Right cardiac atrium (tissue), 5 donors: ENCODE results near the gene HEXIM1. TPM values are rescaled to one million over a fixed set of nuclear protein-coding genes. Genes with fewer than 3 reads are reported as not detected.
"Not testable (repeated sequence)": the region's sequence is repeated elsewhere in the genome, so short reads cannot be mapped to it uniquely, and the experiment has no call there.

Experiments used
- ATAC-seq, 2 donors: fragments of 200-7000 bp; cut with Tn5 transposase; one replicate each; pipeline versions ENCODE4 v1.8.0 to v1.9.1; 2020; ENCODE audit warnings: moderate library complexity in 2 of 2, mild to moderate bottlenecking in 1 of 2
- DNase-seq, 3 donors: peaks; one replicate each; pipeline ENCODE4 v3.0.0-alpha.2; 2020
- H3K27ac ChIP-seq: one replicate; pipeline ENCODE4 v1.5.1; 2013; ENCODE audit warnings: mild to moderate bottlenecking, low read length, control low read depth, moderate library complexity
- H3K27me3 ChIP-seq: one replicate; pipeline ENCODE4 v1.6.1; 2013; ENCODE audit not compliant: control insufficient read depth, insufficient read depth
- H3K4me1 ChIP-seq: one replicate; pipeline ENCODE4 v1.6.1; 2013; ENCODE audit warnings: low read length; ENCODE audit not compliant: control insufficient read depth, insufficient read depth
- H3K4me3 ChIP-seq: one replicate; pipeline ENCODE4 v1.5.1; 2013; ENCODE audit warnings: low read length, control low read depth
- H3K9me3 ChIP-seq: one replicate; pipeline ENCODE4 v1.6.1; 2013; ENCODE audit warnings: low read length; ENCODE audit not compliant: control insufficient read depth
- WGBS: extraction: QIAGEN DNeasy Blood & Tissue Kit; methylation state at CpG from one replicate; pipeline ENCODE4 v1.1.7; 2013; 5-methylcytosine and 5-hydroxymethylcytosine counted together
- intact Hi-C, 4 donors: fragments of 100-400 bp; cut with DNase I; formaldehyde crosslinking; loops; one replicate each; pipeline versions ENCODE4 v1.11.0 to v1.14.0; 2022 to 2023
- polyA plus RNA-seq: library from polyadenylated mRNA; stranded (reverse); fragments of 200-250 nt; gene quantifications from one replicate; pipeline ENCODE4 v1.2.3, GENCODE V29; 2013
- total RNA-seq, 4 donors: library from RNA; stranded (reverse); fragmentation: NEBNext Ultra II Directional; extraction: Animal tissue kit (Norgen Biotek cat#: 25700); gene quantifications; one replicate each; pipeline ENCODE4 v1.2.1, GENCODE V29; 2021
- donor health status: healthy with polysubstance abuse.
- donor health status: DM: no; HTN: yes; CAD: no.
- donor health status: DM: no; HTN: no; CAD: no.
- donor health status: DM: no; HTN: yes; CAD: no; lungs with severe emphysema.
- donor health status: DM: yes; HTN: yes; CAD: no.

The HEXIM1 gene
- total and polyA plus RNA-seq, 5 donors, result 21.2 to 42.6 (median 40.6) TPM

DNA sequence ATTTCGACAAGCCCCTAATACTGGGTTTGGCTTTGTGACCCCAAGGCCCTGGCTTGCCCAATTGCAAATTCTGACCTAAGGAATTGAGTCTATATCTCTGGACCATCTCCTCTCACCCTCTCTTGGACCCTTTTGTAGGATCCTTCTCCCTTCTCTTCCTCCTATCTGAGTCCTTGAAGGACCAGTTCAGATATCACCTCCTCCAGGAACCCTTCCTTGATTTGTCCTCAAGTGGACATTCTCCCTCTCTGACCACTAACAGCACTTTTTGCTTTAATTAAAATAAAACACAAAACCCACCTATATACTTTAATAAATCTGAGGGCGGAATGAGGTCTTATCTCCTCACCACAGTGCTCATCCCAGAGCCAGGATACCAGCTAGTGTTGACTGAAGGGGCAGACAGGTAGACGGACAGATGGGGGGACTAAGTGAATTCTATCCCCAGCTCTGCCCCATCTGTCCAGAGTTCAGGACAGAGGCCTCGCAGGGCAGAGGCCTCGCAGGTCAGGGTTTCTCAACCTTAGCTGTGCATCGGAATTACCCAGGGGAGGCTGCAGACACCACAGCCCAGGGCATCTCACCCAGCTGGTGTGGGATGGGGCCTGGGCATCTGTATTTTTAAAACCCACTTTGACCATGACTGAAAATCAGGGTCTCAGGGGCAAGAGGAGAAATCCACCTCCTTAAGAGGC, 25.1 kb upstream of the HEXIM1 start:
- peak in 1 of 3 donors; percentile 30 for DNase-seq
- peaks cover 5% of the 10 kb centered on the region for H3K4me1 ChIP-seq
- intact Hi-C loops, result loop anchor here in 2 of 4 donors (10.0 kb wide), 2 partner anchors 198 to 208 kb away; partner anchors contain the start of gene GFAP (in 1 of the 2)

GRCh38 chr17:45123930-45124796, 24.1 kb upstream of the HEXIM1 start:
- Histone ChIP-seq H3K27ac (no peak overlapping the region), H3K4me3 (no peak overlapping the region), H3K27me3 (no peaks in the 10 kb centered on the region), H3K9me3 (no peaks in the 10 kb centered on the region), H3K4me1 (peaks cover 8% of the 10 kb centered on the region)
- intact Hi-C loops, result loop anchor here in 2 of 4 donors (10.0 kb wide), 2 partner anchors 199 to 209 kb away; partner anchors contain the start of gene GFAP (in 1 of the 2)
- peak; percentile 38 to 78 for ATAC-seq
- DNase-seq, result peak; percentile 75 to 78 (median 77)
- 72% methylated on average over 15 of the region's 15 CpGs for WGBS

More for the DNA sequence above, 25.1 kb upstream of the HEXIM1 start:
- no peak overlapping the region for H3K4me3 ChIP-seq
- no peak for ATAC-seq
- WGBS, result 94% methylated on average over 6 of the region's 6 CpGs
- H3K27me3 ChIP-seq, result no peaks in the 10 kb centered on the region
- no peaks in the 10 kb centered on the region for H3K9me3 ChIP-seq
- no peak overlapping the region for H3K27ac ChIP-seq

GRCh38 chr17:45124797-45125122, 23.5 kb upstream of the HEXIM1 start:
- not testable (repeated sequence) for H3K9me3 ChIP-seq, H3K4me1 ChIP-seq, H3K27ac ChIP-seq, ATAC-seq, H3K4me3 ChIP-seq, H3K27me3 ChIP-seq
- DNase-seq, result peak in 1 of 3 donors; percentile 21
- intact Hi-C loops, result loop anchor here in 2 of 4 donors (10.0 kb wide), 2 partner anchors 200 to 210 kb away; partner anchors contain the start of gene GFAP (in 1 of the 2)
- 78% methylated on average over 5 of the region's 5 CpGs for WGBS

DNA sequence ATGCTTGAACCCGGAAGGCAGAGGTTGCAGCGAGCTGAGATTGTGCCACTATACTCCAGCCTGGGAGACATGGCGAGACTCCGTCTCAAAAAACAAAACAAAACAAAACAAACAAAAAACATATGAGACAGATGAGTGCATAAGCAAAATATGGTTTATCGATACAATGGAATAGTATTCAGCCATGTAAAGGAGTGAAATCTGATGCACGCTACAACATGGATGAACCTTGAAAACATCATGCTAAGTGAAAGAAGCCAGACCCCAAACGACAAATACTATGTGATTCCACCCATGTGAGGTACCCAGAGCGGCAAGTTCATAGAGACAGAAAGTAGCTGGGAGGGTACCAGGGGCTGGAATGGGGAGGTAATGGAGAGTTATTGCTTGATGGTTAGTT, 22.8 kb upstream of the HEXIM1 start:
- DNase-seq (no peak), ATAC-seq (no peak)
- H3K27me3 ChIP-seq, result no peaks in the 10 kb centered on the region
- H3K4me1 ChIP-seq, result peaks cover 8% of the 10 kb centered on the region
- intact Hi-C loops, result loop anchor here in 2 of 4 donors (10.0 kb wide), 2 partner anchors 201 to 211 kb away; partner anchors contain the start of gene GFAP (in 1 of the 2)
- H3K9me3 ChIP-seq, result no peaks in the 10 kb centered on the region
- no peak overlapping the region for H3K4me3 ChIP-seq
- H3K27ac ChIP-seq, result no peak overlapping the region
- WGBS, result 98% methylated on average over 8 of the region's 8 CpGs

GRCh38 chr17:45127207-45127547, 21.1 kb upstream of the HEXIM1 start:
- DNase-seq (peak in 2 of 3 donors; percentile 47 to 66), ATAC-seq (no peak)
- H3K4me3 ChIP-seq, result no peak overlapping the region
- H3K4me1 ChIP-seq, result peaks cover 8% of the 10 kb centered on the region
- no peaks in the 10 kb centered on the region for H3K9me3 ChIP-seq
- 64% methylated on average over 8 of the region's 8 CpGs for WGBS
- no peaks in the 10 kb centered on the region for H3K27me3 ChIP-seq
- H3K27ac ChIP-seq, result peak overlapping the region; percentile 78
- intact Hi-C loops, result loop anchor here in 2 of 4 donors (10.0 kb wide), 2 partner anchors 202 to 212 kb away; partner anchors contain the start of gene GFAP (in 1 of the 2)

GRCh38 chr17:45127548-45128300, 20.6 kb upstream of the HEXIM1 start:
- peaks cover 8% of the 10 kb centered on the region for H3K4me1 ChIP-seq
- WGBS, result 30% methylated on average over 20 of the region's 20 CpGs

GRCh38 chr17:45128331-45128730, 19.9 kb upstream of the HEXIM1 start:
- no peak for ATAC-seq
- peak in 2 of 3 donors; percentile 56 for DNase-seq

More at GRCh38 chr17:45127548-45128300, 20.6 kb upstream of the HEXIM1 start:
- Histone ChIP-seq H3K9me3 (no peaks in the 10 kb centered on the region), H3K27me3 (no peaks in the 10 kb centered on the region), H3K27ac (peak overlapping the region; percentile 78), H3K4me3 (no peak overlapping the region)
- intact Hi-C loops, result loop anchor here in 2 of 4 donors (10.0 kb wide), 2 partner anchors 203 to 213 kb away; partner anchors contain the start of gene GFAP (in 1 of the 2)
- ATAC-seq (peak; percentile 24 to 42), DNase-seq (peak; percentile 75 to 90 (median 88))

DNA sequence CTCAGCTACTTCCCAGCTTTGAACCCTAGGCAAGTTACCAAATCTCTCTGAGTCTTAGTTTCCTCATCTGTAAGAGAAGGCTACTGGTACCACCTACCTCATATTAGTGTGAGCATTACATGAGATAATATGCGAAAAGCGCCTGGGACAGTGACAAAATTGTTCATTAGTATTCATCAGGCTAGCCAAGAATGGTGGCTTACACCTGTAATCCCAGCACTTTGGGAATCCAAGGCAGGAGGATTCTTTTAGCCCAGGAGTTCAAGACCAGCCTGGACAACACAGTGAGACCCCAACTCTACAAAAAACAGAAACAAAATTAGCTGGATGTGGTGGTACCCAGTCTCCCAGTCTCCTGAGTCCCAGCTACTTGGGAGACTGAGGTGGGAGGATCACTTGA, 19.3 kb upstream of the HEXIM1 start:
- DNase-seq, result no peak
- H3K27ac ChIP-seq, result peak overlapping the region; percentile 50
- H3K9me3 ChIP-seq, result no peaks in the 10 kb centered on the region
- intact Hi-C loops, result loop anchor here in 2 of 4 donors (10.0 kb wide), 2 partner anchors 204 to 214 kb away; partner anchors contain the start of gene GFAP (in 1 of the 2)
- ATAC-seq, result no peak
- no peaks in the 10 kb centered on the region for H3K27me3 ChIP-seq
- H3K4me3 ChIP-seq, result no peak overlapping the region
- H3K4me1 ChIP-seq, result peaks cover 8% of the 10 kb centered on the region
- WGBS, result 98% methylated on average over 2 of the region's 2 CpGs

More at GRCh38 chr17:45128331-45128730, 19.9 kb upstream of the HEXIM1 start:
- H3K27me3 ChIP-seq, result no peaks in the 10 kb centered on the region
- H3K9me3 ChIP-seq, result no peaks in the 10 kb centered on the region
- no peak overlapping the region for H3K4me3 ChIP-seq
- H3K4me1 ChIP-seq, result peaks cover 8% of the 10 kb centered on the region
- intact Hi-C loops, result loop anchor here in 2 of 4 donors (10.0 kb wide), 2 partner anchors 204 to 214 kb away; partner anchors contain the start of gene GFAP (in 1 of the 2)
- H3K27ac ChIP-seq, result peak overlapping the region; percentile 78
- WGBS, result 83% methylated on average over 5 of the region's 5 CpGs

DNA sequence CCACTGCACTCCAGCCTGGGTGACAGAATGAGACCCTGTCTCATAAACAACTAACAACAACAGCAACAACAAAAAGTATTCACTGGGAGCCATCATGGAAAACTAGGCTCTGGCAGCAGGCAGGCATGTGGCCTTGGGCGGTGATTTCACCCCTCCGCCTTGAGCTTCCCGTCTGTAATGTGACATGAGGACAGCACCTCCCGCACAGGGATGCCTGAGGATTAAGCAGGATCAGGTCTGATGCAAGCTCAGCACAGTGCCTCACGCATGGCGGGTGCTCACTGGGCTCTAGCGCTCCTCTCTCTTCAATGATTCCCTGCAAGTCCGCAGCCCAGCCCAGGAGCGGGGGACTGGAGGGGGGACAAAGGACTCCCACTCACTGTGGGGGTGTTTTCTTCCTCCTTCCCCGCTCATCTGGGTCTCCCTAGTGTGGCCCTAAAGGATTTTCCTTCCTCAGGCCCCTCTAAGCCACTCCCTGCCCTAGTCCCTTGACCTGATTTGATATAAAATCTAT, 18.8 kb upstream of the HEXIM1 start:
- ATAC-seq (no peak), DNase-seq (peak in 2 of 3 donors; percentile 58 to 69)
- no peaks in the 10 kb centered on the region for H3K27me3 ChIP-seq
- H3K4me3 ChIP-seq, result no peak overlapping the region
- H3K9me3 ChIP-seq, result no peaks in the 10 kb centered on the region
- H3K4me1 ChIP-seq, result peaks cover 6% of the 10 kb centered on the region
- 69% methylated on average over 10 of the region's 10 CpGs for WGBS
- H3K27ac ChIP-seq, result peak overlapping the region; percentile 50
- intact Hi-C loops, result loop anchor here in 2 of 4 donors (10.0 kb wide), 2 partner anchors 205 to 215 kb away; partner anchors contain the start of gene GFAP (in 1 of the 2)
